Cardiac fibroblast (primary cell): ENCODE measurements around the gene HNF1A.

Experiments used
- DNase-seq, 2 donors: peaks; one replicate each; pipeline versions ENCODE4 v3.0.0 to v3.0.0-alpha.2; 2010; ENCODE audit warnings: low read depth in 2 of 2
- H3K4me3 ChIP-seq, 2 donors: replicated peaks in 1 of 2; 1 replicate in 1 of 2; 2 replicates in 1 of 2; pipeline ENCODE4 v1.5.1; 2011; ENCODE audit warnings: low read depth in 2 of 2, low read length in 2 of 2, mild to moderate bottlenecking in 2 of 2, moderate library complexity in 1 of 2
- TF ChIP-seq, protein P1 (sequence below): IDR thresholded peaks from one replicate; pipeline ENCODE4 v1.5.1; 2011; ENCODE audit warnings: low read depth, mild to moderate bottlenecking, low read length, inconsistent platforms

Gene HNF1A

DNA sequence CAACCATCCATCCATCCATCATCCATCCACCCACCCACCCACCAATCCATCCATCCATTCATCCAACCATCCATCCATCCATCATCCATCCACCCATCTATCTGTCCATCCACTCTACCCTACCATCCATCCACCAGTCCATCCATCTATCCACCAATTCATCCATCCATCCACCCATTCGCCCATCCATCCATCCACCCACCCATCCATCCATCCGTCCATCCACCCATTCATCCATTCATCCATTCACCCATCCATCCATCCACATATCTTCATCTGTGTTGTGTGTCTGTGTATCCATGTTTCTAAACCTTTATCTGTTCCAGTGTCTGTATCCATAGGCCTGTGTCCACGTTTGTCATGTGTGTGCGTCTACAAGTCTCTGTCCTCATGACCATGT, 9.9 kb downstream of the HNF1A start:
- TF ChIP-seq, protein P1, sequence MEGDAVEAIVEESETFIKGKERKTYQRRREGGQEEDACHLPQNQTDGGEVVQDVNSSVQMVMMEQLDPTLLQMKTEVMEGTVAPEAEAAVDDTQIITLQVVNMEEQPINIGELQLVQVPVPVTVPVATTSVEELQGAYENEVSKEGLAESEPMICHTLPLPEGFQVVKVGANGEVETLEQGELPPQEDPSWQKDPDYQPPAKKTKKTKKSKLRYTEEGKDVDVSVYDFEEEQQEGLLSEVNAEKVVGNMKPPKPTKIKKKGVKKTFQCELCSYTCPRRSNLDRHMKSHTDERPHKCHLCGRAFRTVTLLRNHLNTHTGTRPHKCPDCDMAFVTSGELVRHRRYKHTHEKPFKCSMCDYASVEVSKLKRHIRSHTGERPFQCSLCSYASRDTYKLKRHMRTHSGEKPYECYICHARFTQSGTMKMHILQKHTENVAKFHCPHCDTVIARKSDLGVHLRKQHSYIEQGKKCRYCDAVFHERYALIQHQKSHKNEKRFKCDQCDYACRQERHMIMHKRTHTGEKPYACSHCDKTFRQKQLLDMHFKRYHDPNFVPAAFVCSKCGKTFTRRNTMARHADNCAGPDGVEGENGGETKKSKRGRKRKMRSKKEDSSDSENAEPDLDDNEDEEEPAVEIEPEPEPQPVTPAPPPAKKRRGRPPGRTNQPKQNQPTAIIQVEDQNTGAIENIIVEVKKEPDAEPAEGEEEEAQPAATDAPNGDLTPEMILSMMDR: no peak
- no peak for DNase-seq
- H3K4me3 ChIP-seq: no peak overlapping the region

DNA sequence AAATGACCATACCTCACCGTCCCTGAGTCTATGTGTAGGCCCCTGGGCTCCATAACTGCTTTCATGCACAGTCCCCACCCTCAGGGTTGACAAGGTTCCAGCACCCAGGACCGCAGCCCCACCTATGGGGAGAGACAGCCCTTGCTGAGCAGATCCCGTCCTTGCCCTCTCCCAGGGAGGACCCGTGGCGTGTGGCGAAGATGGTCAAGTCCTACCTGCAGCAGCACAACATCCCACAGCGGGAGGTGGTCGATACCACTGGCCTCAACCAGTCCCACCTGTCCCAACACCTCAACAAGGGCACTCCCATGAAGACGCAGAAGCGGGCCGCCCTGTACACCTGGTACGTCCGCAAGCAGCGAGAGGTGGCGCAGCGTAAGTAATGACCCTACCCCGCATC, 10.3 kb downstream of the HNF1A start:
- TF ChIP-seq, protein P1: no peak
- no peak overlapping the region for H3K4me3 ChIP-seq
- DNase-seq: no peak

DNA sequence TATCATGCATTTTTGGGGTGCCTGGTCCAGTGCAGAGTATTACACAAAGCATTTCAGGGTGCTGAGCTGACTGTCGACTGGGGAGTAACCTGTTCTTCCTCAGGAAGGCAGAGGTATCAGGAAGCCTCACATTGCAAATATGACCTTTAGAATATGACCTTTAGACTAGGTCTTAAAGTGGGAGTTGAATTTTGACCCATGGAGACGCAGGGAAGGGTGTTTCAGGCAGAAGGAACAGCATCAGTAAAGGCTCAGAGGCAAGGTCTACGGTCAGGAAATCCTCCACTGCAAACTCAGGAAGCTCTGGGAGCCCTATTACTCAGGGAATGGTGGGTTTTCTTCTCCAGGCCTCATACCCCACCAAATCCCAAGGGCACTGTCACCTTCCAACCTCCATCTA, 11.3 kb downstream of the HNF1A start:
- TF ChIP-seq, protein P1: no peak
- H3K4me3 ChIP-seq: no peak overlapping the region
- DNase-seq: no peak

DNA sequence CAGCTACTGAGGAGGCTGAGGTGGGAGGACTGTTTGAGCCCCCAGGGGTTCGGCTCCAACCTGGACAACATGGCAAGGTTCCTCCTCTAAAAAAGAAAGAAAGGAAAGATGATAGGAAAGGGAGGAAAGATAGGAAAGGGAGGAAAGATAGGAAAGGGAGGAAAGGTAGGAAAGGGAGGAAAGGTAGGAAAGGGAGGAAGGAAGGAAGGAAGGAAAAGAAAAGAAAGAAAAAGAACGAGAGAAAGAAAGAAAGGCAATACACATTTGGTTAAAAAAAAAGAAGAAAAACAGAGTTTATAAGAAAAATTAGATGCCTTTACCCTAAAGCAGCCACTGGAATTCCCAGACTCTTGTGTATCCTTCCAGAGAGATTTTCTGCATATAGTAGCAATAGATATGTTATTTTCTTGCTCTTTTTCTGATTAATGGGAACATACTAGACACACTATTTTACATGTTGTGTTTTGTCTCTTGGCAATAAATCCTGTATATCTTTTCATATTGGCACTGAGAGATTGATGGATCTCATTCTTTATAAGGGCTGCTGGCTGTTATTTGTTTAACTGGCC, 12.2 kb downstream of the HNF1A start:
- TF ChIP-seq, protein P1: no peak
- no peak for DNase-seq
- H3K4me3 ChIP-seq: no peak overlapping the region

DNA sequence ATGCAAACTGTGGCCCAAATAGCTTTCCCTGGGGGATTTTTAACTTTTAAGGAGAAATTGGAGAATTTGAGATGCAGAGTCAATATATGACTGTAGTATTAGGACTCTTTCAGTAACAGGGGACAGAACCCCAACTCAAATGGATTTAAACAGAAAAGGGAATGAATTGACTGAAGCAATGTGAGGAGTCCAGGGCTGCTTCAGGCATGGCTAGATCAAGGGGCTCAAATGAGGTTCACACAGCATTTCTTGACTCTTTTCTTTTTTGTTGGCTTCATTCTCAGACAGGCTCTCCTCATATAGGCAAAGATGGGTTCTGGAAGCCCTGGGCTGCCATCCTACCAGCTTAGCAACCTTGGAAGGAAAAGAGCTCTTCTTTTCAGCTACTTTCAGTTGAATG, 13.6 kb downstream of the HNF1A start:
- TF ChIP-seq, protein P1: no peak
- DNase-seq: no peak
- no peak overlapping the region for H3K4me3 ChIP-seq

DNA sequence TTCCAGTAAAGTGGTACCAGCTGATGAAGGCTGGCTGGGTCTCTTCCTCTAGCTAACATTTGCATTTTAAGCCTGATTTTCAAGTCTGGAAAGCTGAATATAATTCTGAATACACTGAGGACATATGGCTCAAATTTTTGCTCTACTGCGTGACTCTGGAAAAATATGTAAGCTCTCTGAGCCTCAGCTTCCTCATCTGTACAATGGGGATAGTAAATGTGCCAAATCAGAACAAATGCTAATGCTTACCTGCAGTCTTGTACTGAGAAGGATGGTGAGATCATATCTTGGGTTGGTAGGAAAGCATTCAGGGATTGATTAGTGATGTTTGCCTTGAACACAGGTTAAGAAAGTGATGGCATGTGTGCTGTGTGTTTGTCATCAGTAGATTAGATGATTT, 14.6 kb downstream of the HNF1A start:
- DNase-seq: no peak
- TF ChIP-seq, protein P1: no peak
- H3K4me3 ChIP-seq: no peak overlapping the region

DNA sequence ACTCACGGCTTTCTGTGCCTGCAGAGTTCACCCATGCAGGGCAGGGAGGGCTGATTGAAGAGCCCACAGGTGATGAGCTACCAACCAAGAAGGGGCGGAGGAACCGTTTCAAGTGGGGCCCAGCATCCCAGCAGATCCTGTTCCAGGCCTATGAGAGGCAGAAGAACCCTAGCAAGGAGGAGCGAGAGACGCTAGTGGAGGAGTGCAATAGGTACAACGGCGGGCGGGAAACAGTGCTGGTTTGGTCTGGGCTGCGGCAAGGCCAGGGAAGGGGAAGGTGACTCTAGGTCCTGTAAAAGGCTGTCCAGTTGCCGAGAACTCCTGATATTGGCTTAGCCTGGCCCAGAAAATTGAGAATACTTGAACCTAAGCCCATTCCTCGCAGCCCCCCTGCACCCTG, 15.2 kb downstream of the HNF1A start:
- DNase-seq: no peak
- TF ChIP-seq, protein P1: no peak
- H3K4me3 ChIP-seq: no peak overlapping the region
